NCI-H524 treated with DMSO at 0.1 percent for 48 hours (cell line): Measurements from ENCODE around the gene DGAT2.

ENCODE experiments used
- DNase-seq: peaks from one replicate; lab custom pipeline; 2025; lab: John Stamatoyannopoulos, UW

Gene DGAT2

GRCh38 chr11:75826461-75827230 is 58.1 kb downstream of the DGAT2 start:
- DNase-seq: no peak

DNA sequence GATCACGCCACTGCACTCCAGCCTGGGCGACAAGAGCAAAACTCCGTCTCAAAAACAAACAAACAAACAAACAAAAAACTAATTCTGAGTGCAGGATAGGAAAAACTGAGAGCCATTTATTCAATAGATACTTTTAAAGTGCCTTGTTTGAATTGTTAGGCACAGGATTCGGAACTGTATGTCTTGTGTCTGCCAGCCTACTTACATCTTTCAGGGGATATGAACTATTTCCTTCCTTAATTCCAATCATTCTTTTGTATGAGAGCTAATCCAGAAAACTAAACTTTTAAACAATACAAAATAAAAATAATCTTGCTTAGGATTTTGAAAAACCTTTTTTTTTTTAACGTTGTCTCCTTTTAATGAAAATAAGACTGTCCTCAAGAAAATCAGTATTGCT is 59.0 kb downstream of the DGAT2 start:
- no peak for DNase-seq

GRCh38 chr11:75831915-75832502 is 63.4 kb downstream of the DGAT2 start:
- no peak for DNase-seq

DNA sequence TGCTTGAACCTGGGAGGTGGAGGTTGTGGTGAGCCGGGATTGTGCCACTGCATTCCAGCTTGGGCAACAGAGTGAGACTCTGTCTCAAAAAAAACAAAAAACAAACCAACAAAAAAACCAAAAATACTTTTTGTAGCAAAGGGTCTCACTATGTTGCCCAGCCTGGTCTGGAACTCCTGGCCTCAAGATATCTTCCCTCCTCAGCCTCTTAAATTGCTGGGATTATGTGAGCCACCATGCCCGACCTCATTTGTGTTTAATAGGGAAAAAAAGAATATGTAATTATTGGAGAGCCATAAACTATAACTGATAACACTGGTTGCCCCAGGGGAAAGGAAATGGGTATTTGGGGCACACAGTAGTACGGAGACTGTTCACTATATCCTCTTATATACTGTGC is 66.2 kb downstream of the DGAT2 start:
- no peak for DNase-seq

GRCh38 chr11:75836417-75836816 is 67.8 kb downstream of the DGAT2 start:
- no peak for DNase-seq

DNA sequence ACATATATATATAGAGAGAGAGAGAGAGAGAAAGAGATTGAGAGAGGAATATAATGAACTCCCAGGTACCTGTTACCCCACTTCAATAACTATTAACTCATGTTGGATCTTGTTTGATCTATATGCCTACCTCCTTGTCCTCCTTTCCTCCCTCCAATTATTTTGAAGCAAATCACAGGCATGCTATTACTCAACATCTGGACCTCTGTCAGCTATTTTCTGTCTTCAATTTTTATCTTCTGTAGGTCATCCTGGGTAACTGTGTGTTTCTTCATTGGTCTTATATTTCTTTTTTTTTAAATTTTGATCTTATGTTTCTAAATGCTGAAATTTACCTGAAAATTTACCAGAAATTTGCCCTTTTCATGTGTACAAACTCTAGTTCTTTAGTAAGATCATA is 71.3 kb downstream of the DGAT2 start:
- DNase-seq: no peak

DNA sequence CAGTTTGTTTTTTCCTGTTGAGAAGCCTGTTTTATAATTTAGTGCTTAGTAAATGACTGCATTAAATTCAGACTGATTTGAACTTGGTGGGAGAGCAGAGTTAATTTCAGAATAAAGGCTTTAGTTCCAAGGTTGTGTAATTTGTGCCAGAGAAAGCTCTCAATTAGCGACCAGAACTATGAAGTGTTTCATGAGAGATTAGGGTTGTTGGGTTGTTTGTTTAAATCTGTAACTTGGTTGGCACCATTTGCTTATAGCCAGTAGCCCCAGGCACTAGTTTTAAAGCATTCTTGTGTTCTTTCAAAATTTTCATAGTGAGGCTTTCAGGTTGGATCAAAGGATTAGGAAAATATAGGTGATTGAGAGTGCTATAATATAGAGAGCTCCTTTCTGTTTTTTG is 71.9 kb downstream of the DGAT2 start:
- no peak for DNase-seq

- DNase-seq: no peak
Observed at GRCh38 chr11:75841739-75842138, 73.2 kb downstream of the DGAT2 start.

DNA sequence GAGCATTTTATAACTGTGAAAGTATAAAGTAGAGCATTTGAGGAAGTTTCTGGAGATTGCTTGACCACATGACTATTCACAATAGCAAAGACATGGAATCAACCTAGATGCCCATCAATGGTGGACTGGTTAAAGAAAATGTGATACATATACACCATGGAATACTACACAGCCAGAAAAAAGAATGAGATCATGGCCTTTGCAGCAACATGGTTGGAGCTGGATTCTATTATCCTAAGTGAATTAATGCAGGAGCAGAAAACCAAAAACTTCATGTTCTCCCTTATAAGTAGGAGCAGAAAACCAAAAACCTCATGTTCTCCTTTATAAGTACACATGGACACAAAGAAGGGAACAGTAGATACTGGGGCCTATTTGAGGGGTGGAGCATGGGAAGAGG is 76.7 kb downstream of the DGAT2 start:
- no peak for DNase-seq

GRCh38 chr11:75849894-75850293 is 81.3 kb downstream of the DGAT2 start:
- DNase-seq: no peak

GRCh38 chr11:75850787-75851186 is 82.2 kb downstream of the DGAT2 start:
- no peak for DNase-seq
